HG02642 (cell line): ENCODE data around the gene CUEDC1.

Experiments used
- ATAC-seq: cut with Tn5 transposase; IDR thresholded peaks from one replicate; pipeline ENCODE4 v1.9.1; 2021; ENCODE audit warnings: mild to moderate bottlenecking; ENCODE audit not compliant: unreplicated experiment, poor library complexity

CUEDC1 gene

DNA sequence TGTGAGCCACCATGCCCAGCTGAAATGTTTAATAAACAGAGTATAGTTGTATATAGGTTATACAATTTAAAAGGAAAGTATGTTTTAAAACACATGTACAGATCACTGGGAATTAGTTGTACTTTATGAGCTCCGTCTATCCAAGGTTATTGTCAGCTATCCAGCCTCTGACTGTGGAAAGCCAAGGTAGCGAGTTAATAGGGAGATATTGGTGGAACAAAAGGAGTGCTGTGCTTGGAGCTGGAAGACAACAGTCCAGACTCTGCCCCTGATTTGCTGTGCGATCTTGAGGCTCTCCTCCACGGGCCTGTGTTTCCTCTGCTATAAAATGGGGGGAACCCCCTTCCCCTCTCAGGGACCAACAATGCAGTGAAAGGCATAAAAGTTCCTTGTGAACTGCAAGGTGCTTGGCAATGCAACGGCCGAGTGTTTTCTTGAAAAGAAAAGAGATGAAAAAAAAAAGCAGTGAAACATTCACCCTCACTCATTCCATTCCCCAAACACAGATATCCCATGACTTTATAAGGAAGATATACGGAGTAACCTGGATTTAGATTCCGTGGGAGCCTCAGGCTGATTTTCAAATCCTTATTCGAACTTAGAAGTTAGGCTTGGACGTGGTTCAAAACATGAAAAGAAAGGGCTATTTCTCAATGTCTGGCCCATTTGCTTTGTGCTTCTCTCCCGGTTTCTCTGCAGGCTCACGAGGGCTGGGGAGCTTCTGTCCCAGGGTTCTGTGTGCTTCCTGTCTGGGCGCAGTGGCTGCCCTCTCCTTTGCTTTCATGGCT, 34.1 kb downstream of the CUEDC1 start:
- ATAC-seq = no peak

DNA sequence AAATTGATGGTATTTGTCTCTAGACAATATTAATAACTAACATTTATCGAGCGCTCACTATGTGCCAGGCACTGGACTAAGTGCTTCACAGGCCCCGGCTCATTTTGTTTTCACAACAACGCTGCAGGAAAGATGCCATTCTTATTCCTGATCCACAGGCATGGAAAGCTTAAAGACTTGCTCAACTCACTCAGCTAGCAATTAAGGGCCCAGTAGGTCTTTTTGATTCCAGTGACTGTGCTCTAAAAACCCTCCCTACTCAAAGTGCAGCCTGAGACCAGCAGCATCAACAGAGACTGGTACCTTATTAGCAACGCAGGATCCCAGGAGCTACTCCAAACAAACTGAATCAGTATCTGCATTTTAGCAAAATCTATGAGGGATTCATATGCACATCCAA, 35.3 kb downstream of the CUEDC1 start:
- no peak for ATAC-seq

DNA sequence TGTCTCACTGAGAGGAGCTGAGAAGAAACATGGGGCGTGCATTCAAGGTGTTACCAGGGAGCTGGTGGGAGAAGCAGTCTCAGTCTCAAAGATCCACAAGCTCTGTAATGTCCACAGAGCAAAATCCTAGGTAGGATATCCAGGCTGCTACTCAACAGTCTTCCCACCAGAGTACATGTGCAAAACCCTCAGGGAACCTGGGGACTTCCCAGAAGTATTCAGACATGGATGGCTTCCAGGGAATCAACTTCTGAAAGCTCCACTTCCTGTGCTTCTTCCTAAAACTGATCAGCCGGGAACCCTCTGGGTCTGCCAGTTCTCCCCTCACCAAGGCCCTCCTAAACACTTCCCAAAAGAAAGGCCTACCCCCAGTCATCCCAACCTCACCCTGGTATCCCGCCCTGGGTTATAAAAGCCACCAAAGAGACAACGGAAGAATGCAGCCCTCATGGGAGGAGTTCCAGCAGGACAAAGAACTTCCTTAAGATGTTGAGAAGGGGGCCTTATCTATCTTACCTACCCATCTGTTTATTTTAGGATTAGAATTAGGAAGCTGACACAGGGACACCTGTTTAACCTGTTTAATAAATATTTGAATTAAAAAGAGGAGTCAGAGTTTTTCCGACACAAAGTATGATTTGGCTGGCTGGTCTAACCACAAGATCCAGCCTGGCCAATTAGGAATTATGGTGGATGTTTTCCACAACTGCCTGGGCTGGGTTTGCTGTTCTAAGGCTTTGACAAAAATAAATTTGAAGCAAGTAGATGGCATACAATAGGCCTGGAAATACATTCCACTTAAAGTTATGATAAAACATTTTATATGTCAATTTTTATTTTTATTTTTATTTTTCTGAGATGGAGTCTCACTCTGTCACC, 37.0 kb downstream of the CUEDC1 start:
- ATAC-seq = no peak

DNA sequence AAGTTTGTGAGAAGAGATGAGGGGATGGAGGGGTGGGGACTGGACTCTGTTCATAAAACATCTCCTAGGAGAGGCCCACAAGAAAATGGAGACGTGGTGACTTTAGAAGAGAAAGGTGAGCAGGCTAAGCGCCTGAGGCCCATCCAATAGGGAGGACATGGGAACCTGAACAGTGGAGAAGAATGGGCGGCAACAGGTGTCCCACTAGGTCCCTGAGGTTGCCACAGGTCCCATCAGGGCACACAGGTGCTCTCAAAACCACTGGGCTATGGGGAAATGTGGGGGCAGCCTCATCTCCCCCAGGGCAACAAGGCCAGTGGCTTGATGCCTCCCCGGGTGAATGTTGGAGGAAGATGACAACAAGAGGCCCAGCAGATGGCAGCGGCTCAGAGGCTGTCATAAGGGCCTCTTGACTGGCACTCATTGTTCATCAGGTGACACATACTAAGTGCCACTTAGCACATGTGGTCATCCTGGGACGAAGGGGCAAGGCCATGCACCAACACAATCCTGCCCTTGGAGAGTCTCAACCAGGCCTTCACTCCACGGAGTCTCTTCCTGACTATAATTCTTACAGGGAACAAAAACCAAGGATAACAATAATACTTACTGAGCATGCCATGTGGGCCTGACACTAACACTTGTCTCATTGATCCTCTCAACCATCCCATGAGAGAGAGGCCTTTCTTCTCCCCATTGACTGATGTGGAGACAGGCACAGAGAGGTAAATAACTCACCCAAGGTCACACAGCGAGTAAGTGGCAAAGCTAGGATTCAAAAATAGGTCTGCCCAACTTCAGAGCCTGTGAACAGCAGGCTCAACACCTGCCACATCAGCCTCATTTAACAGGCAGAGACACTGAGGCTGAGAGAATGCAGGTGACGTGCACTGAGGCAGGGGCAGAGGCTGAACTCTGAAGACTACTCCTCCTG, 38.0 kb downstream of the CUEDC1 start:
- no peak for ATAC-seq

DNA sequence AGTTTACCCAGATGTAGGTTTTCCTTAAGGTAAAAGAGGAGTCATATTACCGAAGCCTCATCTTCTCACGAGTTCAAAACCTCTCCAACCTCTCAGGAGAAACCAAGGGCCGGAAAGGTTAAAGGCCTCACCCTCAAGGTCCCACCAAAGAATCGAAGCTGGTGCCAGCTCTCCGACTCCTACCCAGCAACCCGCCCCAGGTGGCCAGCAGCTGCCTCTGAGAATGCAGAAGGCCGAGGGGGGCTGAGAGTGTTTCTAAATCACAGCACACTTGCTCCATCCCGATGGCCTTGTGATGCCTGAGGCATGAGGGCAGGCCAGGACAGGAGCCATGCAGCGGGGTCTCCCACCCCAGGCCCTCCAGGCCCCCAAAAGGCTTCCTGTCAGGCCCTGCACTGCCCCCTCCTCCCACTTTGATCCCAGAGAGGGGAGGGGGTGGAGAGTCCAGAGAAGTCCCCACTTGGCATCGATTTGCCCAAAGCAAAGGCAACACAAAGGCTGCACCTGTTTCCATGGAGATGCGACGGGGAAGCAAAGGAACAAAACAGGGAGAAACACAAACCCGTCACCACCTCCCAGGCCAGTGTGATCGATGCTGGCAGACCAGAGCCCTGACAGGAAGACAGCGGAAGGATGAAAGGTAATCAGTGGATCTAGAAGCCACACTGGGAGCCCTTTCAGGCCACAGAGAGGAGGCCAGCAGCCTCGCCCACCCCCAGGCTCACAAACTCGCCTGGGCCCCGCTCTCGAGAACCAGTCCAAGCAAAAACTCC, 39.0 kb downstream of the CUEDC1 start:
- no peak for ATAC-seq

DNA sequence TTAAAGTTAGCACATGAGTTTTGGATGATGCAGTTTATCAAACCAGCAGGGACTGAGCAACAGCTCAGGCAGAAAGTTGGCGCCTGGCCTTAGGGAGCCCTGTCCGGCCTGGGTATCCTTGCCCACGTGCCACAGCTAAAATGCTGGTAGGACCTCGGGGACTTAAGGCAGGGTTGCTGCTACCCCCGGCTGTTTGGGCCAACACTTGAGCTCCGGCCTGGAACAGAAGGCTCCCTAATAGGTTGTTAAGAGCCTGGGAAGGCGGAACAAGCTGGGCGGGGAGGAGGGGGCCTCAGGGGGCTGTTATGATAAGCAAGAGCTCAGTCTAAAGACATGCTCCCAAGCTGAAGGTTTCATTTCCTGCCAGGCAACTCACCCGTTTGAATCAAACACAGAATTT, 39.7 kb downstream of the CUEDC1 start:
- ATAC-seq = no peak

DNA sequence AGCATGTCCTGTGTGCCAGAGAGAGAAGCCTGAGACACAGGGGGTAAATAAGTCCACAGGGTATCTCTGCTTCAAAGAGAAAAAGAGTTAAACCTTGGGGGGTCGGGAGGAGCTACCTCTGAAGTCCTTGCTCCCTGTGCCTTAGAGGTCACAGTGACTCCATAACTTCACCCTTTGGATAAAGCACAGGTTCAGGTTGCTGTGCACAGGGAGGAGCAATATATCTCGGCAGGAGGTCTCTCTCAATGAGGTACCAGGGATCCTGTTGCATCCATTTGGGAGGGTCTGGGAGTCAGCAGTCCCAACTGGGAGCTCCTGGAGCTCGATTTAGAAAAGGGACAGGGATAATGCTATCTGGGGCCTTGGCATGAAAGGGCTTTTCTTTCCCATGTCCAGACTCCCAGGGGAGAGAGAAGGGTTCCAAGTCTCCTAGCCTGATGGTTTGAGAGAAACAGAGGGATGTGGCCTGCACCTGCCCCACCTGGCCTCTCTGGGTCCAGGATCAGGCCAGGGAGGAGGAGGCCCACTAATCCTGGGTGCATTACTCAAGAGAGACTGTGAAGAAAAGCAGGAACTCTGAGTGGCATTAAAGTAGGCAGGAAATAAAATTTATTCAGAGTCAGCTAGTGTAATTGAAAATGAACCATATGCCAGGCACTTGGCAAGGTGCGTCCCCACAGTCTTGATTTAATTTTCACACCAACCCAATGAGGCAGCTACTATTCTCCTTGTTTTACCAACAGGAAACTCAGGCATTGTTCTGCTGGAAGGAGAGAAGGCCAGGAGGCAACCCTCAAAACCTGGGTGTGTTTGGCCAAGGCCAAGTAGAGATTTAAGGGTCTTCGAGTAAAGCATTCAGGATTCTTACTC, 40.7 kb downstream of the CUEDC1 start:
- ATAC-seq = no peak

DNA sequence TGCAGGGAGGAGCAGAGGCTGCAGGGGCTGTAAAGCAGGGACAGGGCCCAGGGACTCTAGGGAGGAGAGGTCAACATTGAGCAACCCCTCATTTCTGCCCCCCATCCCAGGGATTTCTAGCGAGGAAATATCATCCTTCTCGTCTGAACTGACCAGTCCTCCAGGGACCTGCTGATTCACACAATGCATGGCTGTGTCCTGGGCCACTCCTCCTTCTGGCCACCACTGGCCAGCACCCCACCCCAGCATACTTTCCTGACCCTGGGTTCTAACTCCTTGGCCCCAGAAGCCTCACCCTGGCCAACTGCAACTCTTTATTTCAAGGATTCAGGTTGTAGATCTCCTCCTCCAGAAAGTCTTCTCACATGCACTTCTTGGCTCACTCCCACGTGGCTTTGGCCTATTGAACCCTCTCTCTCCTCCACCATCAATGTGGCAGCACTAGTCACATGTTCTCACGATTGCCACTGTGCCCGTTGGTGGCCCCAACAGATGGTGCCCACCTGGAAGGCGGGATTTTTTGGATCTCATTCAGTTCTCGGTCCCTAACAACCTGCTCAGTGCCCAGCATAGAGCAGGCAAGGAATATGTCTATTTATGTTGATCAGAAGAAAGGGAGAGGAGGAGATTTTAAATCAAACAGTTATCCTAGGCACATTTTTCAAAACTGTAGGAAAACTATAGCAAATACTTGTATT, 41.5 kb downstream of the CUEDC1 start:
- no peak for ATAC-seq

DNA sequence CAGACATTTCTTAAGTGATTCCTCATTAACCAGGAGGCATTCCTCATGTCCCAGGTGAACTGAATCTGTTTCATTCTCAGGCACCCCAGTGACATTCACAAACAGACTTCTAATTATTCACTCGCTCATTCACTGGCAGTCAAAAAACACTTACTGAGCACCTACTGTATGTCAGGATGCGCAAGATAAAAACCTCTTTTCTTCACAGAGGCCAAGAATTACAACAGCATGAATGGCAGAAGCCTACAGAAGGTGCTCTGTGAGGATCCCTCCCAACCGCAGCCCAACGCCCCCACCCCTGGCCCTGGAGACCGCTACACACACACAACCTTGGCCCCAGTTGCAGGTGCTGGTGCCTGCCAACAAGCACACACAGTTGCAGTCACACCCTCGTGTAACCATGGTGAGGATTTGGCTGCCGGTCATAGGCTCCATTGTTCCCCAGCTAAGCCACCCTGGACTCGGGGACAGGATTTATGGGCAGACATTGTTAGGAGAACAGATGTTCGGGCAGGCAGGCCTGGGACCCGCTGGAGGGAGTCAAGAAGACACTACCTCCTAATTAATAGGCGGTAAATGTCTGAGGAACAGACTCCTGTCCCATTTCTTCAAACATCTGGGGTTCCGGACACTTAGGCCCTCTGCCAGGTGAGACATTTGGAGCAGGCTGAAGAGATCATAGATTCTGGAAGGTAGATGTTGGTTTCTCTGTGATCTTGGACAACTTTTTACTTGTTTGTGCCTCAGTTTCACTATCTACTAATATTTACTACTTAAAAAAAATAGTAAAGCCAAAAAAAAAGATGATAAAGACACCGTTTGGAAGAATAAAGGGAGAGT, 43.2 kb downstream of the CUEDC1 start:
- no peak for ATAC-seq

DNA sequence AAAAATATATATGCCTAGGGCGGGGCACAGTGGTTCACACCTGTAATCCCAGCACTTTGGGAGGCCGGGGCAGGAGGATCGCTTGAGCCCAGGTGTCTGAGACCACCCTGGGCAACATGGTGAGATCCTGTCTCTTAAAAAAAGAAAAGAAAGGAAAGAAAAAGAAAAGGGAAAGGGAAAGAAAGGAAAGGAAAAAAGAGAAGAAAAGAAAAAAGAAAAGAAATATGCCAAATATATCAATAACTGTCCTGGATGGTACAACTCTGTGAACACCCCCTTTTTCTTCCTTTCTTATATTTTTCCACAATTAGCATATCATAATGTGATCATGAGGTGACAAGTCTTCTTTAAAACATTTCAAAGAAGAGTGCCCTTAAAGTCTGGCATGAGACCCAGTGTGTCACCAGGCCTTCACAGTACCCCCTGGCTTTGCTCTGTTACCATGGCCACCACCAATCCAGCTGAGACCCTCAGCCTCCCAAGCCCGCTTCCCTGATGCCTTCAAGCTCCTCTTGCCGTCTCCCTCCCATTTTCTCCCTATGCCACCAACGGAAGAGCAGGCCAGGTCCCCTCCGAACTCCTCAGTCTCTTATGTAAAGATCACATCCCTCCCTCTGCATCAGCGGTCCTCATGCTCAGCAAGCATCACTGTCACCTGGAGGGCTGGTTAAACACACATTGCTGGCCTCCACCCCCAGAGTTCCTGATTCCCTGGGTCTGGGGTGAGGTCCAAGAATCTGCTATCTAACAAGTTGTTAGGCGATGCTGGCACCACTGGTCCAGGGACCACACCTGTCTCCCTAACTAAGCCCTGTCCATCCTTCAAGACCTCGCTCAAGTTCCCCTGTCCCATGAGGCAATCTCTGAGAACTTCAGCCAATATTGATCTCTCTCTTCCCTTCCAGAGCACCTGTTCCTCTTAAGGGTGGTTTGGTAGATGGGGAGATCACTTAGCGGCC, 44.5 kb downstream of the CUEDC1 start:
- no peak for ATAC-seq

DNA sequence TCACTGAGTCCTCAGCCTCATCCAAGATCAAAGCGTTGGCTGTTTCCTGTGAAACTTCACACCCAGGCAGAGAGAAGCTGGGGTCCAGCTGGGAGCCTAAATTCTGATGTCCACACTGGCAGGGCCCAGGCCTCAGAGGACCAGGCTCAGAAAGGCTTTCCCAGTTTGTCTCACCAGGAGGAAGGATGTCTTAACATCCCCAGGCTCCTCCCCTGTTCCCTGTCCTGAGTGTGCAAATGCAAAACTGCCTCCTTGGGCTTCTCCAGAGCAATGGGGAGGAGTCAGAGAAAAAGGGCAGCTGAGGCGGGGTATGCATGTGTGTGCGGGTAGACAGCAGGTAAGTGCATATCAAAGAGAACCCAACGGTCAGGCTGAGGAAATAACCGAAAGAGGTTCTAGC, 45.7 kb downstream of the CUEDC1 start:
- no peak for ATAC-seq

DNA sequence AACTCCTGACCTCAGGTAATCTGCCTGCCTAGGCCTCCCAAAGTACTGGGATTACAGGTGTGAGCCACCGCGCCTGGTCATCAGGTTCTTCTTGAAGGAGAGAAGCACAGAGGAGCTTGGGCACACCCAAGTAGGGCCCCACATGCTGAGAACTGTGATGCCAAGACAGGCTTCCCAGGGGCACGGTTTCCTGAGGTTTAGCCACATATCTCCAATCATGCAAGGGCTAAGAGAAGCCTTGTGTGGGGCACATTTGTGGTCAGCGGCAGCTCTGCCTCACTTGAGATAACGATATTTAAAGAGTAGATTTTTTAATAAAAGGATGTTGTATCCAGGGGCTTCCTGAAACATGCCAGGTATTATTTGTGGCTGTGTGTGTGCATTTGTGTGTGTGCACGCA, 46.9 kb downstream of the CUEDC1 start:
- ATAC-seq = no peak

DNA sequence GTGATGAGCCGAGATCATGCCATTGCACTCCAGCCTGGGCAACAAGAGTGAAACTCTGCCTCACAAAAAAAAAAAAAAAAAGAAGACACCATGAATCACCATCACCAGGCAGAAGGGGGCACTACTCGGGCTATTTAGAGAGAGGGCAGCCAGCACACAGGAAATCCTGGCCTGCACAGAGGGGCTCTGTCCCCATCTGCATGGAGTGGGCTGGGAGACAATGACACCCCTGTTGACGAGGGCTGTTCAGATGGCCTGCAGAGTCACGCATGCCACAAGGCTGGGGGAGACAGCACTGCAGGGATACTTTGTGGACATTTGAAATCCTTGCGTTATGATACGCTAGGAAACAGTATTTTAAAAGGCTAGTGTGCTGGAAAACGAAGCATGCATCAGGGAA, 48.3 kb downstream of the CUEDC1 start:
- ATAC-seq = no peak

DNA sequence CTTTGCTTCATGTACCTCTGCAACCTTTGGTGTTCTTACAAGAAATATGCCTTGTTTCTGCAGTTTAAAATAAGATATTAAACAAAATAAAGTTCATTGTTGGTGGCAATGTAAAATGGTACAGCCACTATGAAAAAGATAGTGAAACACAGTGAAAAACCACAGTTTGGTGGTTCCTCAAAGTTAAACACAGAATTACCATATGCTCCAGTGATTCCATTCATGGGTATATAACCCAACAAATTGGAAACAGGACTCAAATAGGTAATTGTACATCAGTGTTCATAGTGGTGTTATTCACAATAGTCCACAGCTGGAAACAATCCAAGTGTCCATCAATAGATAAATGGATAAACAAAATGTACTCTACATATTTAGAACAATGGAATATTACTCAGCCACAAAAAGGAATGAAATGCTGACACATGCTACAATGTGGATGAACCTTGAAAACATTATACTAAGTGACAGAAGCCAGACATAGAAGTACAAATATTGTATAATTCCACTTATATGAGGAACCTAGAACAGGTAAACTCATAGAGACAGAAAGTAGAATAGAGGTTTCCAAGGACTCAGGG, 49.2 kb downstream of the CUEDC1 start:
- no peak for ATAC-seq

DNA sequence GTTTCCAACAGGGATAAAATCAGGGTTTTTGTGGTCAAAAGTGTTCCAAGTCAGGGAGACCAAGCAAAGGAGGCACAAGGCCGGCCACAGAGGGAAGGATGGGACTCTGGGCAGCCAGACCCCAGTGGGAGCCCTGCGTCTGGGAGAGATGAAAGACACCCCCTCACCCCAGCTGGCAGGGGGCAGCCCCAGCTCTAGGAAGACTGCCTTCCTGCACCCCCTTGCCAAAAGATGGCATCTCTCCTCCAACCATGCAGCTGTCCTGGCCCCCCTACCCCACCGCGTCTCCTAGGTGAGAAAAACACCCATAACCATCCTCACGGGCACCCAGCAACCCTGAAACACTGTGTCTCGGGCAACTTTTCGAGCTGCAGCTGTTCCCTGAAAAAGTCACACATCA, 51.3 kb downstream of the CUEDC1 start:
- ATAC-seq = no peak
